GM12878 (cell line): ENCODE data around the gene SPTA1. TPM values are rescaled to one million over a fixed set of nuclear protein-coding genes. Genes with fewer than 3 reads are reported as not detected.

Experiments used
- ATAC-seq: fragments of 200-7000 bp; cut with Tn5 transposase; 3 replicates; pipeline ENCODE4 v1.9.1; 2020; ENCODE audit warnings: mild to moderate bottlenecking, moderate library complexity
- BruUV-seq: library from RNA; stranded (reverse); fragments of 400-500 nt; replicated peaks from 2 replicates; lab custom pipeline; 2021; lab: Mats Ljungman, UMichigan
- CTCF ChIA-PET: fragments of 300-600 bp; sonication (Branson Sonifier 250); formaldehyde crosslinking; extraction: SDS; loops from one replicate; lab custom pipeline; 2021; ENCODE audit warnings: inconsistent platforms; lab: Yijun Ruan, JAX
- POLR2A ChIA-PET: fragments of 350-600 bp; formaldehyde crosslinking; extraction: SDS; loops from one replicate; lab custom pipeline; 2021; ENCODE audit warnings: inconsistent platforms; lab: Charles Lee
- RAD21 ChIA-PET: fragments of 300-600 bp; sonication (Branson Sonifier 250); formaldehyde crosslinking; loops from one replicate; lab custom pipeline; 2023; ENCODE audit warnings: antibody characterized with exemption; ENCODE audit not compliant: unreplicated experiment; lab: Charles Lee
- SMC1A ChIA-PET: fragments of 300-600 bp; sonication (Branson Sonifier 250); formaldehyde crosslinking; loops from one replicate; lab custom pipeline; 2023; ENCODE audit not compliant: unreplicated experiment, uncharacterized antibody; lab: Charles Lee
- DNase-seq: peaks from one replicate; pipeline ENCODE4 v3.0.0-alpha.2; 2011; ENCODE audit warnings: low read depth, low spot score
- FAIRE-seq: peaks from 3 replicates; lab custom pipeline; 2011; peaks lifted over from hg19 to GRCh38; lab: Jason Lieb, UNC
- H2AFZ ChIP-seq: 2 replicates; pipeline ENCODE4 v1.6.0; 2011; ENCODE audit warnings: low read depth, low read length, control low read depth; ENCODE audit not compliant: control insufficient read depth
- H3K27ac ChIP-seq: 2 replicates; pipeline ENCODE4 v1.5.1; 2011; ENCODE audit warnings: control low read depth; ENCODE audit not compliant: control insufficient read depth, insufficient read depth
- H3K27me3 ChIP-seq, 2 experiments: replicated peaks in 1 of 2; 2 replicates each; pipeline versions ENCODE4 v1.6.0 to v1.6.1; 2011; ENCODE audit warnings: low read length in 1 of 2; ENCODE audit not compliant: control insufficient read depth in 2 of 2, insufficient read depth in 2 of 2
- H3K36me3 ChIP-seq, 2 experiments: 2 replicates each; pipeline ENCODE4 v1.5.1; 2011; ENCODE audit warnings: low read length in 1 of 2; ENCODE audit not compliant: control insufficient read depth in 2 of 2, insufficient read depth in 2 of 2
- H3K4me1 ChIP-seq: 2 replicates; pipeline ENCODE4 v1.6.1; 2011; ENCODE audit warnings: mild to moderate bottlenecking, low read length, moderate library complexity, mixed read lengths; ENCODE audit not compliant: control insufficient read depth, insufficient read depth
- H3K4me2 ChIP-seq: 2 replicates; pipeline ENCODE4 v1.6.0; 2011; ENCODE audit warnings: control low read depth; ENCODE audit not compliant: control insufficient read depth, insufficient read depth
- H3K4me3 ChIP-seq: fragments of 200-600 bp; sonication (generic); 2 replicates; pipeline ENCODE4 v1.5.1; 2016
- H3K79me2 ChIP-seq: 2 replicates; pipeline ENCODE4 v1.6.0; 2011; ENCODE audit warnings: low read length; ENCODE audit not compliant: control insufficient read depth, insufficient read depth
- H3K9ac ChIP-seq: 2 replicates; pipeline ENCODE4 v1.8.0; 2011; ENCODE audit warnings: low read length, control low read depth, mixed read lengths; ENCODE audit not compliant: control insufficient read depth, insufficient read depth
- H3K9me3 ChIP-seq: replicated peaks from 3 replicates; pipeline ENCODE4 v1.5.1; 2011; ENCODE audit warnings: mild to moderate bottlenecking, low read length; ENCODE audit not compliant: control insufficient read depth, insufficient read depth
- H4K20me1 ChIP-seq: 2 replicates; pipeline ENCODE4 v1.6.0; 2011; ENCODE audit not compliant: control insufficient read depth, insufficient read depth
- CBX5 ChIP-seq: sonication (generic); IDR thresholded peaks from 2 replicates; pipeline ENCODE4 v1.6.1; 2016; ENCODE audit warnings: low read depth, moderate library complexity, mild to moderate bottlenecking, inconsistent platforms
- FOS ChIP-seq: IDR thresholded peaks from 3 replicates; pipeline ENCODE4 v1.6.1; 2011; ENCODE audit warnings: borderline replicate concordance; ENCODE audit not compliant: insufficient read length; ENCODE audit errors: extremely low read depth
- LARP7 ChIP-seq: fragments of 450-650 bp; IDR thresholded peaks from 2 replicates; pipeline ENCODE4 v1.6.1; 2017; ENCODE audit warnings: mild to moderate bottlenecking
- NFXL1 ChIP-seq: fragments of 450-650 bp; IDR thresholded peaks from 2 replicates; pipeline ENCODE4 v1.6.1; 2017; ENCODE audit warnings: antibody characterized with exemption, mild to moderate bottlenecking, borderline replicate concordance
- NR2F1 ChIP-seq: fragments of 450-650 bp; conservative IDR thresholded peaks from 2 replicates; pipeline ENCODE4 v1.6.1; 2017; ENCODE audit warnings: mild to moderate bottlenecking
- RCOR1 ChIP-seq: conservative IDR thresholded peaks from 2 replicates; pipeline ENCODE4 v1.6.1; 2012; ENCODE audit warnings: low read depth, low read length, improper control_type of control experiment
- RELA ChIP-seq: fragments of 450-650 bp; IDR thresholded peaks from 2 replicates; pipeline ENCODE4 v1.8.0; 2014; ENCODE audit warnings: borderline replicate concordance; ENCODE audit not compliant: partially characterized antibody
- SREBF1 ChIP-seq: IDR thresholded peaks from 2 replicates; pipeline ENCODE4 v1.6.1; 2012; ENCODE audit warnings: mild to moderate bottlenecking, low read length
- STAT3 ChIP-seq: IDR thresholded peaks from 2 replicates; pipeline ENCODE4 v1.6.1; 2011; ENCODE audit warnings: low read depth, low read length, improper control_type of control experiment
- TARDBP ChIP-seq: IDR thresholded peaks from 2 replicates; pipeline ENCODE4 v1.6.1; 2016; ENCODE audit warnings: borderline replicate concordance
- YBX1 ChIP-seq: fragments of 450-650 bp; IDR thresholded peaks from 2 replicates; pipeline ENCODE4 v1.6.1; 2016; ENCODE audit warnings: antibody characterized with exemption
- ZSCAN29 ChIP-seq: fragments of 450-650 bp; IDR thresholded peaks from 2 replicates; pipeline ENCODE4 v1.6.1; 2017; ENCODE audit warnings: mild to moderate bottlenecking, moderate library complexity
- WGBS: methylation state at CpG from one replicate; pipeline ENCODE4 v1.1.6; 2016; ENCODE audit warnings: low lambda C conversion rate; ENCODE audit not compliant: insufficient replicate concordance, insufficient coverage; ENCODE audit errors: missing lambda C conversion rate; 5-methylcytosine and 5-hydroxymethylcytosine counted together
- in situ Hi-C: fragments of 300-500 bp; cut with MboI; formaldehyde crosslinking; loops from 9 replicates; pipeline ENCODE4 v1.14.3; 2018; ENCODE audit warnings: mixed read lengths
- intact Hi-C: fragments of 100-400 bp; cut with micrococcal nuclease; formaldehyde crosslinking; loops from one replicate; pipeline ENCODE4 v1.14.2; 2022; ENCODE audit not compliant: unreplicated experiment
- polyA plus RNA-seq, 11 experiments: library from polyadenylated mRNA; depleted of rRNA in 4 of 11; unstranded in 6 of 11; stranded (reverse) in 5 of 11; fragments of >200 nt; fragmentation: Nextera tagmentation in 4 of 11; fragmentation: Illumina TruSeq in 1 of 11; extraction: Ambion mirVana in 4 of 11; extraction: Trizol in 1 of 11; gene quantifications; 1 replicate in 1 of 11; 2 replicates in 10 of 11; pipeline versions ENCODE4 v1.2.1 to v1.2.3, GENCODE V29; 2011 to 2016; ENCODE audit warnings: inconsistent platforms in 2 of 11, missing spikeins in 2 of 11, low read depth in 1 of 11
- total RNA-seq, 4 experiments: library from RNA; depleted of rRNA in 3 of 4; stranded (reverse); fragments of >200 nt in 3 of 4; fragmentation: Illumina TruSeq in 1 of 4; extraction: Trizol in 1 of 4; gene quantifications; 2 replicates each; pipeline versions ENCODE4 v1.2.1 to v1.2.3, GENCODE V29; 2013 to 2021
- TF ChIP-seq, protein P1 (sequence below): fragments of 450-650 bp; IDR thresholded peaks from 2 replicates; pipeline ENCODE4 v1.6.1; 2017; ENCODE audit warnings: mild to moderate bottlenecking, moderate library complexity

Gene SPTA1
- total and polyA plus RNA-seq, 10 of the 15 experiments (the other 5 are each of a cell fraction or from before 2014, with no cell fraction given), result under 0.01 to 0.21 (median 0.12) TPM; not detected in 5

DNA sequence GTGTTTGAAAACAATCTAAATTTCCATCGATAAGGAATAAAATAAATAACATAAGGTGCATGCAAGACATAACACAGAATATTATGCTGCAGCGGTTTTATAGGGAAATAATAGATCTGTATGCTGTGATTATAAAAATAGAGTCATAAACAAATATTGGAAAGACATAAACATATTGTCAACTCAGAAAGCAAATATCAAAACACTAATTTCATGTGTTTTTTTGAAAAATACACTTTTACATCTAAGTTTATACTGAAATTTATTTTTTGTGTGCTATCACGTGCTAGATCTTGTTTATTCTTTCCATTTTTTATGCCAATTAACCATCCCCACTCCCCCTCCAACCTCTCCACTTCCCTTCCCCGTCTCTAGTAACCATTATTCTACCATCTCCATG, 24.6 kb upstream of the SPTA1 start:
- Histone ChIP-seq H4K20me1 (no peaks in the 10 kb centered on the region), H2AFZ (no peak overlapping the region), H3K27ac (no peak overlapping the region), H3K9ac (no peak overlapping the region), H3K4me1 (no peaks in the 10 kb centered on the region), H3K27me3 (no peaks in the 10 kb centered on the region), H3K9me3 (no peaks in the 10 kb centered on the region), H3K36me3 (no peaks in the 10 kb centered on the region), H3K4me2 (no peak overlapping the region), H3K4me3 (no peak overlapping the region), H3K79me2 (no peaks in the 10 kb centered on the region)
- ATAC-seq (no peak), FAIRE-seq (no peak), DNase-seq (no peak)
- CTCF ChIA-PET, result no interaction called here
- intact Hi-C loops (no loop called here), in situ Hi-C loops (no loop called here)
- no TSS peak for BruUV-seq
- POLR2A ChIA-PET, result no interaction called here
- TF ChIP-seq FOS, result no peak
- TF ChIP-seq NR2F1, result no peak
- SMC1A ChIA-PET, result no interaction called here
- RAD21 ChIA-PET, result no interaction called here
- WGBS, result 13% methylated on average over 4 of the region's 4 CpGs

GRCh38 chr1:158706096-158706495, 19.6 kb upstream of the SPTA1 start:
- H3K9me3 ChIP-seq, result no peaks in the 10 kb centered on the region
- no peak for TF ChIP-seq LARP7
- TF ChIP-seq ZSCAN29, result no peak
- TF ChIP-seq RELA, result no peak
- no peak for TF ChIP-seq CBX5
- no peak for TF ChIP-seq YBX1
- TF ChIP-seq TARDBP, result no peak
- TF ChIP-seq STAT3, result no peak
- TF ChIP-seq RCOR1, result no peak
- TF ChIP-seq NFXL1, result no peak
- TF ChIP-seq, protein P1, sequence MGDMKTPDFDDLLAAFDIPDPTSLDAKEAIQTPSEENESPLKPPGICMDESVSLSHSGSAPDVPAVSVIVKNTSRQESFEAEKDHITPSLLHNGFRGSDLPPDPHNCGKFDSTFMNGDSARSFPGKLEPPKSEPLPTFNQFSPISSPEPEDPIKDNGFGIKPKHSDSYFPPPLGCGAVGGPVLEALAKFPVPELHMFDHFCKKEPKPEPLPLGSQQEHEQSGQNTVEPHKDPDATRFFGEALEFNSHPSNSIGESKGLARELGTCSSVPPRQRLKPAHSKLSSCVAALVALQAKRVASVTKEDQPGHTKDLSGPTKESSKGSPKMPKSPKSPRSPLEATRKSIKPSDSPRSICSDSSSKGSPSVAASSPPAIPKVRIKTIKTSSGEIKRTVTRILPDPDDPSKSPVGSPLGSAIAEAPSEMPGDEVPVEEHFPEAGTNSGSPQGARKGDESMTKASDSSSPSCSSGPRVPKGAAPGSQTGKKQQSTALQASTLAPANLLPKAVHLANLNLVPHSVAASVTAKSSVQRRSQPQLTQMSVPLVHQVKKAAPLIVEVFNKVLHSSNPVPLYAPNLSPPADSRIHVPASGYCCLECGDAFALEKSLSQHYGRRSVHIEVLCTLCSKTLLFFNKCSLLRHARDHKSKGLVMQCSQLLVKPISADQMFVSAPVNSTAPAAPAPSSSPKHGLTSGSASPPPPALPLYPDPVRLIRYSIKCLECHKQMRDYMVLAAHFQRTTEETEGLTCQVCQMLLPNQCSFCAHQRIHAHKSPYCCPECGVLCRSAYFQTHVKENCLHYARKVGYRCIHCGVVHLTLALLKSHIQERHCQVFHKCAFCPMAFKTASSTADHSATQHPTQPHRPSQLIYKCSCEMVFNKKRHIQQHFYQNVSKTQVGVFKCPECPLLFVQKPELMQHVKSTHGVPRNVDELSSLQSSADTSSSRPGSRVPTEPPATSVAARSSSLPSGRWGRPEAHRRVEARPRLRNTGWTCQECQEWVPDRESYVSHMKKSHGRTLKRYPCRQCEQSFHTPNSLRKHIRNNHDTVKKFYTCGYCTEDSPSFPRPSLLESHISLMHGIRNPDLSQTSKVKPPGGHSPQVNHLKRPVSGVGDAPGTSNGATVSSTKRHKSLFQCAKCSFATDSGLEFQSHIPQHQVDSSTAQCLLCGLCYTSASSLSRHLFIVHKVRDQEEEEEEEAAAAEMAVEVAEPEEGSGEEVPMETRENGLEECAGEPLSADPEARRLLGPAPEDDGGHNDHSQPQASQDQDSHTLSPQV, result no peak
- no peak for TF ChIP-seq SREBF1
- in situ Hi-C loops (no loop called here), intact Hi-C loops (no loop called here)
- no peaks in the 10 kb centered on the region for H3K79me2 ChIP-seq
- ChIA-PET RAD21 (no interaction called here), CTCF (no interaction called here), POLR2A (no interaction called here), SMC1A (no interaction called here)
- ATAC-seq, result no peak
- no TSS peak for BruUV-seq
- no peak overlapping the region for H3K9ac ChIP-seq
- no peaks in the 10 kb centered on the region for H3K4me1 ChIP-seq
- no peak overlapping the region for H2AFZ ChIP-seq
- H3K4me3 ChIP-seq, result no peak overlapping the region
- no peak for FAIRE-seq
- 7% methylated on average over 2 of the region's 2 CpGs for WGBS
- no peaks in the 10 kb centered on the region for H3K36me3 ChIP-seq
- no peak for DNase-seq
- H4K20me1 ChIP-seq, result no peaks in the 10 kb centered on the region
- no peaks in the 10 kb centered on the region; a peak in 1 of 4 replicates for H3K27me3 ChIP-seq
- no peak overlapping the region for H3K27ac ChIP-seq
- H3K4me2 ChIP-seq, result no peak overlapping the region
